Neural cell (in vitro differentiated cells): Measurements from ENCODE around the gene FILIP1L. TPM values are rescaled to one million over a fixed set of nuclear protein-coding genes. Genes with fewer than 3 reads are reported as not detected.

Experiments
- H2AFZ ChIP-seq: fragments of 200-600, 300-800 bp; sonication (generic), shearing (Covaris generic); 2 replicates; pipeline ENCODE4 v1.6.0; 2014; ENCODE audit warnings: low read depth, mild to moderate bottlenecking, antibody characterized with exemption, low read length, moderate library complexity
- H3F3A ChIP-seq: fragments of 200-600 bp; shearing (Covaris generic); 2 replicates; pipeline ENCODE4 v1.6.1; 2016; ENCODE audit warnings: mild to moderate bottlenecking, moderate library complexity, mixed read lengths, antibody characterized with exemption, low read length; ENCODE audit not compliant: insufficient read depth, poor library complexity, severe bottlenecking
- H3K27ac ChIP-seq: fragments of 200-600, 300-800 bp; sonication (generic), shearing (Covaris generic); 2 replicates; pipeline ENCODE4 v1.5.1; 2014; ENCODE audit warnings: mild to moderate bottlenecking, low read length, moderate library complexity
- H3K27me3 ChIP-seq: fragments of 300-800, 200-600 bp; sonication (generic), shearing (Covaris generic); 2 replicates; pipeline ENCODE4 v1.6.0; 2014; ENCODE audit warnings: mild to moderate bottlenecking, low read depth, low read length, moderate library complexity; ENCODE audit not compliant: insufficient read depth
- H3K36me3 ChIP-seq: fragments of 300-800, 200-600 bp; sonication (generic), shearing (Covaris generic); 2 replicates; pipeline ENCODE4 v1.5.1; 2014; ENCODE audit warnings: mild to moderate bottlenecking, antibody characterized with exemption, low read length, moderate library complexity; ENCODE audit not compliant: insufficient read depth
- H3K4me2 ChIP-seq: fragments of 300-800, 200-600 bp; sonication (generic), shearing (Covaris generic); 2 replicates; pipeline ENCODE4 v1.6.0; 2014; ENCODE audit warnings: mild to moderate bottlenecking, low read length
- H3K4me3 ChIP-seq: fragments of 300-800, 200-600 bp; sonication (generic), shearing (Covaris generic); 2 replicates; pipeline ENCODE4 v1.5.1; 2014; ENCODE audit warnings: mild to moderate bottlenecking, low read length, moderate library complexity
- H3K79me2 ChIP-seq: fragments of 200-600 bp; shearing (Covaris generic); replicated peaks from 2 replicates; pipeline ENCODE4 v1.6.0; 2014; ENCODE audit warnings: mild to moderate bottlenecking, low read length, moderate library complexity; ENCODE audit not compliant: insufficient read depth
- H3K9ac ChIP-seq: fragments of 300-800, 200-600 bp; sonication (generic), shearing (Covaris generic); 2 replicates; pipeline ENCODE4 v1.6.1; 2016; ENCODE audit warnings: mild to moderate bottlenecking, low read length, mixed read lengths
- H3K9me2 ChIP-seq: fragments of 200-600 bp; shearing (Covaris generic); 2 replicates; pipeline ENCODE4 v1.6.1; 2016; ENCODE audit warnings: mild to moderate bottlenecking, low read length, mixed read lengths; ENCODE audit not compliant: insufficient read depth
- H3K9me3 ChIP-seq: fragments of 200-600, 300-800 bp; sonication (generic), shearing (Covaris generic); 2 replicates; pipeline ENCODE4 v1.6.1; 2016; ENCODE audit warnings: mild to moderate bottlenecking, mixed run types, low read length, moderate library complexity, mixed read lengths
- H4K20me1 ChIP-seq: fragments of 200-600 bp; shearing (Covaris generic); 2 replicates; pipeline ENCODE4 v1.6.1; 2016; ENCODE audit warnings: mild to moderate bottlenecking, mixed run types; ENCODE audit not compliant: insufficient read depth
- EP300 ChIP-seq: fragments of 450-650 bp; conservative IDR thresholded peaks from 2 replicates; pipeline ENCODE4 v1.6.1; 2014; ENCODE audit warnings: antibody characterized with exemption, mild to moderate bottlenecking, moderate library complexity; ENCODE audit not compliant: poor library complexity, severe bottlenecking
- EZH2 ChIP-seq: fragments of 200-600, 300-800 bp; shearing (Covaris generic), sonication (generic); IDR thresholded peaks from 2 replicates; pipeline ENCODE4 v1.6.1; 2014; ENCODE audit warnings: antibody characterized with exemption, low read length, borderline replicate concordance, mild to moderate bottlenecking; ENCODE audit not compliant: insufficient read depth, poor library complexity, severe bottlenecking
- MXI1 ChIP-seq: fragments of 450-650 bp; conservative IDR thresholded peaks from 2 replicates; pipeline ENCODE4 v1.6.1; 2014; ENCODE audit warnings: antibody characterized with exemption, mild to moderate bottlenecking; ENCODE audit not compliant: poor library complexity, severe bottlenecking
- POLR2AphosphoS5 ChIP-seq: IDR thresholded peaks from 2 replicates; pipeline ENCODE4 v1.6.1; 2012
- RAD21 ChIP-seq: fragments of 450-650 bp; conservative IDR thresholded peaks from 2 replicates; pipeline ENCODE4 v1.6.1; 2014; ENCODE audit warnings: antibody characterized with exemption, mild to moderate bottlenecking, moderate library complexity
- REST ChIP-seq: IDR thresholded peaks from 2 replicates; pipeline ENCODE4 v1.6.1; 2012; ENCODE audit warnings: borderline replicate concordance
- SMC3 ChIP-seq: fragments of 450-650 bp; conservative IDR thresholded peaks from 2 replicates; pipeline ENCODE4 v1.6.1; 2014; ENCODE audit warnings: antibody characterized with exemption, mild to moderate bottlenecking, moderate library complexity; ENCODE audit not compliant: poor library complexity
- TAF1 ChIP-seq: IDR thresholded peaks from 2 replicates; pipeline ENCODE4 v1.6.1; 2012; ENCODE audit warnings: low read depth
- polyA plus RNA-seq: library from polyadenylated mRNA; depleted of rRNA; stranded (reverse); fragments of >200 nt; gene quantifications from 2 replicates; pipeline ENCODE4 v1.2.3, GENCODE V29; 2014
- TF ChIP-seq, protein P1 (sequence below): fragments of 450-650 bp; IDR thresholded peaks from 2 replicates; pipeline ENCODE4 v1.5.1; 2014; ENCODE audit warnings: antibody characterized with exemption, mild to moderate bottlenecking, moderate library complexity; ENCODE audit not compliant: poor library complexity, severe bottlenecking

FILIP1L gene
- polyA plus RNA-seq, 1 donor from 2014 or later, result 0.27 TPM

DNA sequence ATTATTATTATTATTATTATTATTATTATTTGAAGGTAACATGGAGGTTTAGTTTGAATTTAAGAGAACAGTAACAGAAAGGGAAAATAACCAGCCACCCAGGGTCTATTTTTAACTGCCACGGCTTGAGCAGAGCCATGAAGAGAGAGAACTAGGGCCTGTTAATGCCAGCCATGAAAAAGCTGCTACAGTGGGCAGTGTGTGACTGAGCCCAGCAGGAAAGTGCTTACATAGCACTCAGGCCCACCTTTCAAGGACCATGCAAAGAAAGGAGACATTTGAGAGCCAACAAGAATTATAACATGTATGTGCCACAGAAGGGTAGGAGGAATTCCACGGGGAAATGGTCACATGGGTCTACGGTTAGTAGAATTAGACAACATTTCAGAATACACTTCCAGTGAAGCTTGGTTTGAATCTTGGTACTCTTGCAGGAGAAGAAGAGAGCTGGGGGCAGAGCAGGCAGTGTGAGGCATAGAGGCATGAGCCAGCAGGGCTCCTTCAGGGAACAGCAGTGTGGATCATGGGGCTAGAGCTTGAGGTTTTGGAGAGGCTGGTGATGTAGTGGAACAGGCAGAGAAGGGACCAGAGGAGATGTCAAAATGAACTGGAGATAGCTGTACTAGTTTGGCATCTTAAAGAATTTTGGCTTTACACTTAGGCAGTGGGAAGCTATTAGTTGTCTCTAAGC, 155.9 kb downstream of the FILIP1L start:
- H3K9me2 ChIP-seq, result no peaks in the 10 kb centered on the region
- no peaks in the 10 kb centered on the region for H3F3A ChIP-seq
- no peaks in the 10 kb centered on the region for H3K27me3 ChIP-seq
- no peaks in the 10 kb centered on the region for H4K20me1 ChIP-seq
- H3K36me3 ChIP-seq, result no peaks in the 10 kb centered on the region
- no peaks in the 10 kb centered on the region for H3K9me3 ChIP-seq
- H3K79me2 ChIP-seq, result no peaks in the 10 kb centered on the region
- no peak overlapping the region for H2AFZ ChIP-seq
- no peak overlapping the region for H3K4me3 ChIP-seq
- no peak overlapping the region for H3K4me2 ChIP-seq
- H3K9ac ChIP-seq, result no peak overlapping the region
- TF ChIP-seq EP300, result no peak
- TF ChIP-seq EZH2, result no peak
- no peak for TF ChIP-seq TAF1
- no peak for TF ChIP-seq REST
- no peak for TF ChIP-seq MXI1
- no peak for TF ChIP-seq POLR2AphosphoS5
- TF ChIP-seq, protein P1, sequence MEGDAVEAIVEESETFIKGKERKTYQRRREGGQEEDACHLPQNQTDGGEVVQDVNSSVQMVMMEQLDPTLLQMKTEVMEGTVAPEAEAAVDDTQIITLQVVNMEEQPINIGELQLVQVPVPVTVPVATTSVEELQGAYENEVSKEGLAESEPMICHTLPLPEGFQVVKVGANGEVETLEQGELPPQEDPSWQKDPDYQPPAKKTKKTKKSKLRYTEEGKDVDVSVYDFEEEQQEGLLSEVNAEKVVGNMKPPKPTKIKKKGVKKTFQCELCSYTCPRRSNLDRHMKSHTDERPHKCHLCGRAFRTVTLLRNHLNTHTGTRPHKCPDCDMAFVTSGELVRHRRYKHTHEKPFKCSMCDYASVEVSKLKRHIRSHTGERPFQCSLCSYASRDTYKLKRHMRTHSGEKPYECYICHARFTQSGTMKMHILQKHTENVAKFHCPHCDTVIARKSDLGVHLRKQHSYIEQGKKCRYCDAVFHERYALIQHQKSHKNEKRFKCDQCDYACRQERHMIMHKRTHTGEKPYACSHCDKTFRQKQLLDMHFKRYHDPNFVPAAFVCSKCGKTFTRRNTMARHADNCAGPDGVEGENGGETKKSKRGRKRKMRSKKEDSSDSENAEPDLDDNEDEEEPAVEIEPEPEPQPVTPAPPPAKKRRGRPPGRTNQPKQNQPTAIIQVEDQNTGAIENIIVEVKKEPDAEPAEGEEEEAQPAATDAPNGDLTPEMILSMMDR, result no peak
- TF ChIP-seq RAD21, result no peak
- no peak for TF ChIP-seq SMC3
- no peak overlapping the region for H3K27ac ChIP-seq

GRCh38 chr3:99957151-99957796, 157.0 kb downstream of the FILIP1L start:
- H3F3A ChIP-seq, result no peaks in the 10 kb centered on the region
- H3K4me2 ChIP-seq, result no peak overlapping the region
- no peaks in the 10 kb centered on the region for H3K79me2 ChIP-seq
- no peaks in the 10 kb centered on the region for H4K20me1 ChIP-seq
- no peaks in the 10 kb centered on the region for H3K9me3 ChIP-seq
- no peak overlapping the region for H3K4me3 ChIP-seq
- H3K9me2 ChIP-seq, result no peaks in the 10 kb centered on the region
- H3K27ac ChIP-seq, result no peak overlapping the region
- no peak overlapping the region for H3K9ac ChIP-seq
- no peak overlapping the region for H2AFZ ChIP-seq
- TF ChIP-seq, protein P1, result no peak
- TF ChIP-seq RAD21 (no peak), SMC3 (no peak), EP300 (no peak), TAF1 (no peak), POLR2AphosphoS5 (no peak), MXI1 (no peak), REST (no peak), EZH2 (no peak)
- no peaks in the 10 kb centered on the region for H3K36me3 ChIP-seq
- H3K27me3 ChIP-seq, result no peaks in the 10 kb centered on the region
